Uterus (tissue), 4 donors: ENCODE data around the gene DUSP6. TPM values are rescaled to one million over a fixed set of nuclear protein-coding genes. Genes with fewer than 3 reads are reported as not detected.

Experiments used
- DNase-seq, 2 donors: peaks; one replicate each; pipeline ENCODE4 v3.0.0-alpha.2; 2019 to 2020
- H3K27ac ChIP-seq, 2 donors: fragments of 200-600 bp; sonication (generic); 1 replicate in 1 of 2; 2 replicates in 1 of 2; pipeline ENCODE4 v1.5.1; 2016 to 2018
- H3K27me3 ChIP-seq, 2 donors: fragments of 200-600 bp; sonication (generic); one replicate each; pipeline ENCODE4 v1.5.1; 2018 to 2019; ENCODE audit warnings: control low read depth in 1 of 2
- H3K36me3 ChIP-seq, 2 donors: fragments of 200-600 bp; sonication (generic); one replicate each; pipeline ENCODE4 v1.5.1; 2019; ENCODE audit warnings: control low read depth in 1 of 2
- H3K4me1 ChIP-seq, 2 donors: fragments of 200-600 bp; sonication (generic); one replicate each; pipeline ENCODE4 v1.5.1; 2018 to 2019; ENCODE audit warnings: control low read depth in 1 of 2
- H3K4me3 ChIP-seq, 2 donors: fragments of 200-600 bp; sonication (generic); 1 replicate in 1 of 2; 2 replicates in 1 of 2; pipeline ENCODE4 v1.5.1; 2018 to 2019; ENCODE audit warnings: mild to moderate bottlenecking in 1 of 2
- H3K9me3 ChIP-seq, 2 donors: fragments of 200-600 bp; sonication (generic); one replicate each; pipeline ENCODE4 v1.5.1; 2019; ENCODE audit warnings: control low read depth in 1 of 2
- CTCF ChIP-seq, 4 experiments: fragments of 200-600 bp in 2 of 4; fragments of 450-650 bp in 2 of 4; sonication (generic) in 2 of 4; IDR thresholded peaks; one replicate each; pipeline ENCODE4 v1.5.1; 2016 to 2019; ENCODE audit warnings: antibody characterized with exemption in 4 of 4, mild to moderate bottlenecking in 2 of 4, moderate library complexity in 1 of 4
- POLR2A ChIP-seq, 2 donors: fragments of 450-650 bp; IDR thresholded peaks; one replicate each; pipeline ENCODE4 v1.6.1; 2016; ENCODE audit warnings: antibody characterized with exemption in 2 of 2, mild to moderate bottlenecking in 1 of 2, moderate library complexity in 1 of 2
- intact Hi-C: fragments of 100-400 bp; cut with DNase I; formaldehyde crosslinking; loops from one replicate; pipeline ENCODE4 v1.15.1; 2023; ENCODE audit warnings: low total_unique reads
- total RNA-seq, 4 donors: library from RNA; depleted of rRNA in 3 of 4; stranded (reverse); fragments of >200 nt in 3 of 4; gene quantifications; one replicate each; pipeline versions ENCODE4 v1.1.0 to v1.2.4, GENCODE V29; 2014 to 2023
- donor health status: DM: yes; HTN: yes; CAD: no.

The DUSP6 gene
- total RNA-seq, 4 donors from 2014 or later: 28.7 to 103 (median 77.6) TPM

GRCh38 chr12:89359615-89360014, 7.3 kb upstream of the DUSP6 start:
- H3K27ac ChIP-seq: no peak overlapping the region
- no peak overlapping the region for H3K4me3 ChIP-seq
- intact Hi-C loops: loop anchor here (10.0 kb wide), 1 partner anchor 95 kb away; no protein-coding TSS in a partner anchor
- TF ChIP-seq POLR2A (IDR thresholded peaks at IDR 0.05) (no peak), CTCF (IDR thresholded peaks at IDR 0.05) (no peak)
- H3K9me3 ChIP-seq: no peaks in the 10 kb centered on the region
- no peaks in the 10 kb centered on the region for H3K36me3 ChIP-seq
- no peak for DNase-seq
- H3K4me1 ChIP-seq: no peaks in the 10 kb centered on the region
- no peaks in the 10 kb centered on the region for H3K27me3 ChIP-seq

GRCh38 chr12:89358805-89359204, 6.5 kb upstream of the DUSP6 start:
- no peaks in the 10 kb centered on the region for H3K9me3 ChIP-seq
- TF ChIP-seq CTCF (IDR thresholded peaks at IDR 0.05) (no peak), POLR2A (IDR thresholded peaks at IDR 0.05) (no peak)
- H3K27me3 ChIP-seq: no peaks in the 10 kb centered on the region
- H3K27ac ChIP-seq: no peak overlapping the region
- H3K4me1 ChIP-seq: no peaks in the 10 kb centered on the region
- intact Hi-C loops: loop anchor here (10.0 kb wide), 1 partner anchor 96 kb away; no protein-coding TSS in a partner anchor
- no peak overlapping the region for H3K4me3 ChIP-seq
- no peaks in the 10 kb centered on the region for H3K36me3 ChIP-seq
- no peak for DNase-seq

GRCh38 chr12:89357297-89357730, 5.0 kb upstream of the DUSP6 start:
- Histone ChIP-seq H3K27me3 (no peaks in the 10 kb centered on the region), H3K4me1 (no peaks in the 10 kb centered on the region), H3K9me3 (no peaks in the 10 kb centered on the region), H3K36me3 (no peaks in the 10 kb centered on the region), H3K4me3 (no peak overlapping the region), H3K27ac (no peak overlapping the region)
- TF ChIP-seq POLR2A (IDR thresholded peaks at IDR 0.05) (no peak), CTCF (IDR thresholded peaks at IDR 0.05) (no peak)
- intact Hi-C loops: loop anchor here (10.0 kb wide), 1 partner anchor 97 kb away; no protein-coding TSS in a partner anchor
- DNase-seq: no peak

- intact Hi-C loops: loop anchor here (10.0 kb wide), 1 partner anchor 99 kb away; no protein-coding TSS in a partner anchor
- Histone ChIP-seq H3K27ac (no peak overlapping the region), H3K4me3 (no peak overlapping the region), H3K9me3 (no peaks in the 10 kb centered on the region), H3K4me1 (no peaks in the 10 kb centered on the region), H3K36me3 (no peaks in the 10 kb centered on the region), H3K27me3 (no peaks in the 10 kb centered on the region)
- no peak for DNase-seq
- no peak for TF ChIP-seq CTCF (IDR thresholded peaks at IDR 0.05)
- no peak for TF ChIP-seq POLR2A (IDR thresholded peaks at IDR 0.05)
Measured at GRCh38 chr12:89356069-89356665, 3.9 kb upstream of the DUSP6 start.

- H3K4me3 ChIP-seq: no peak overlapping the region
- H3K27ac ChIP-seq: no peak overlapping the region
- DNase-seq: no peak
- no peaks in the 10 kb centered on the region for H3K9me3 ChIP-seq
- TF ChIP-seq POLR2A (IDR thresholded peaks at IDR 0.05) (no peak), CTCF (IDR thresholded peaks at IDR 0.05) (no peak)
- no peaks in the 10 kb centered on the region for H3K36me3 ChIP-seq
- H3K27me3 ChIP-seq: no peaks in the 10 kb centered on the region
- intact Hi-C loops: loop anchor here (10.0 kb wide), 1 partner anchor 99 kb away; no protein-coding TSS in a partner anchor
- no peaks in the 10 kb centered on the region for H3K4me1 ChIP-seq
Measured at GRCh38 chr12:89355243-89356068, 3.2 kb upstream of the DUSP6 start.
